Thyroid gland (tissue), 4 donors: ENCODE data around the gene XRN2. TPM values are rescaled to one million over a fixed set of nuclear protein-coding genes. Genes with fewer than 3 reads are reported as not detected.

ENCODE experiments used
- DNase-seq, 2 donors: peaks; one replicate each; pipeline ENCODE4 v3.0.0-alpha.2; 2019
- H3K27ac ChIP-seq, 3 donors: fragments of 200-600 bp; sonication (generic); 1 replicate in 2 of 3; 2 replicates in 1 of 3; pipeline ENCODE4 v1.5.1; 2016 to 2019; ENCODE audit warnings: mild to moderate bottlenecking in 1 of 3, moderate library complexity in 1 of 3
- H3K27me3 ChIP-seq: fragments of 200-600 bp; sonication (generic); one replicate; pipeline ENCODE4 v1.5.1; 2019
- H3K36me3 ChIP-seq, 2 donors: fragments of 200-600 bp; sonication (generic); one replicate each; pipeline ENCODE4 v1.5.1; 2016 to 2019
- H3K4me1 ChIP-seq, 2 donors: fragments of 200-600 bp; sonication (generic); one replicate each; pipeline ENCODE4 v1.5.1; 2017 to 2019
- H3K4me3 ChIP-seq, 3 donors: fragments of 200-600 bp; sonication (generic); replicated peaks in 1 of 3; 1 replicate in 2 of 3; 2 replicates in 1 of 3; pipeline ENCODE4 v1.5.1; 2016; ENCODE audit warnings: mild to moderate bottlenecking in 1 of 3
- H3K9me3 ChIP-seq: fragments of 200-600 bp; sonication (generic); one replicate; pipeline ENCODE4 v1.5.1; 2017
- POLR2A ChIP-seq, 2 donors: fragments of 450-650 bp; IDR thresholded peaks; one replicate each; pipeline ENCODE4 v1.6.1; 2017; ENCODE audit warnings: antibody characterized with exemption in 2 of 2, mild to moderate bottlenecking in 2 of 2, moderate library complexity in 1 of 2
- WGBS, 2 donors: methylation state at CpG; one replicate each; pipeline ENCODE4 v1.1.5; 2017; 5-methylcytosine and 5-hydroxymethylcytosine counted together
- intact Hi-C: fragments of 100-400 bp; cut with DNase I; formaldehyde crosslinking; loops from one replicate; pipeline ENCODE4 v1.15.1; 2023
- total RNA-seq, 4 donors: library from RNA; depleted of rRNA; stranded (reverse); fragments of >200 nt; gene quantifications; one replicate each; pipeline ENCODE4 v1.2.3, GENCODE V29; 2016
- TF ChIP-seq, protein P1 (sequence below), 6 experiments: fragments of 200-600 bp in 3 of 6; fragments of 450-650 bp in 3 of 6; sonication (generic) in 3 of 6; IDR thresholded peaks; one replicate each; pipeline ENCODE4 v1.5.1; 2016 to 2019; ENCODE audit warnings: antibody characterized with exemption in 6 of 6, mild to moderate bottlenecking in 2 of 6, inconsistent platforms in 1 of 6, moderate library complexity in 1 of 6

The XRN2 gene
- total RNA-seq, 4 donors from 2014 or later: 76.7 to 87.5 (median 80.1) TPM

DNA sequence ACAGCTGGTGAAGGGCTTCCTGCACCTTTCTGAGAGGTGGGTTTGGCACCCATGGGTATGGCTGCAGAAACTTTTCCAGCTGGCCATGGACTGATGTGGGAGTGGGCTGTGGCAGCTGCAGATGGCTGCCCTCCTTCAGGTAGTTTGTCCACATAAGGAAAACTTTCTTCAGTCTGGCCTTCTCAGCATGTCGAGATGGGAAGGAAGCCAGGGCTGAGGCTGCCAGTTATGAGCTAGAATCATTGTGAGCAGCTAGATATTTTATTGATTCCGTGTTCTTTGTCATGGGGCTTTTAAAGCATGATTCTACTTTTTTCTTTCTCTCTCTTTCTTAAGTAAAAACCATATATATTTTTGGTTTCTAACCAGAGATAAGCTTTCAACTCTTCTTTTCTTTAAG is 77.6 kb downstream of the XRN2 start:
- Histone ChIP-seq H3K4me1 (no peaks in the 10 kb centered on the region), H3K36me3 (peaks cover 10 to 29% of the 10 kb centered on the region in 2 donors), H3K4me3 (no peak overlapping the region), H3K9me3 (no peaks in the 10 kb centered on the region), H3K27ac (no peak overlapping the region), H3K27me3 (no peaks in the 10 kb centered on the region)
- intact Hi-C loops: no loop called here
- 89% methylated on average over 2 of the region's 2 CpGs for WGBS, 2 donors
- TF ChIP-seq, protein P1, sequence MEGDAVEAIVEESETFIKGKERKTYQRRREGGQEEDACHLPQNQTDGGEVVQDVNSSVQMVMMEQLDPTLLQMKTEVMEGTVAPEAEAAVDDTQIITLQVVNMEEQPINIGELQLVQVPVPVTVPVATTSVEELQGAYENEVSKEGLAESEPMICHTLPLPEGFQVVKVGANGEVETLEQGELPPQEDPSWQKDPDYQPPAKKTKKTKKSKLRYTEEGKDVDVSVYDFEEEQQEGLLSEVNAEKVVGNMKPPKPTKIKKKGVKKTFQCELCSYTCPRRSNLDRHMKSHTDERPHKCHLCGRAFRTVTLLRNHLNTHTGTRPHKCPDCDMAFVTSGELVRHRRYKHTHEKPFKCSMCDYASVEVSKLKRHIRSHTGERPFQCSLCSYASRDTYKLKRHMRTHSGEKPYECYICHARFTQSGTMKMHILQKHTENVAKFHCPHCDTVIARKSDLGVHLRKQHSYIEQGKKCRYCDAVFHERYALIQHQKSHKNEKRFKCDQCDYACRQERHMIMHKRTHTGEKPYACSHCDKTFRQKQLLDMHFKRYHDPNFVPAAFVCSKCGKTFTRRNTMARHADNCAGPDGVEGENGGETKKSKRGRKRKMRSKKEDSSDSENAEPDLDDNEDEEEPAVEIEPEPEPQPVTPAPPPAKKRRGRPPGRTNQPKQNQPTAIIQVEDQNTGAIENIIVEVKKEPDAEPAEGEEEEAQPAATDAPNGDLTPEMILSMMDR (IDR thresholded peaks at IDR 0.05): no peak
- TF ChIP-seq POLR2A (IDR thresholded peaks at IDR 0.05): no peak
- DNase-seq: no peak

DNA sequence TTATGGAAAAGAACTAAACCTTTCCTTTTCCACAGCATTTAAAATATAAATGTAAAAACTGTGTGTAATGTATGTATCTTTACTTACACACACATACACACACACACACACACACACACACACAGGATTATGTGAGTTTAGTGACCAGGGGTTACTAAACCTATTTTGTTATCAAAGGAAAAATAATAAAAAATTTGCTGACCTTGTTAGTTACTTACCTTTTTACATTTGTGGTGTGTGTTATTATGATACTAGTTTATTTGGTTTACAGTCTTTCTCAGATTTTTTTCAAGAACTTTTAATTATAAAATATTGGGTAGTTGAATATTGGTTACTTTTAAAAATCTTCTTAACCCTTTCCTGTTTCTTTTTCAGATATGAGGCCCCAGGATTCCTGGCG is 78.5 kb downstream of the XRN2 start:
- H3K9me3 ChIP-seq: no peaks in the 10 kb centered on the region
- 94 to 95% methylated on average over 1 of the region's 1 CpG for WGBS, 2 donors
- intact Hi-C loops: no loop called here
- no peak for TF ChIP-seq POLR2A (IDR thresholded peaks at IDR 0.05)
- TF ChIP-seq, protein P1 (IDR thresholded peaks at IDR 0.05): no peak
- no peaks in the 10 kb centered on the region for H3K27me3 ChIP-seq
- no peak overlapping the region for H3K4me3 ChIP-seq
- no peak overlapping the region for H3K27ac ChIP-seq
- H3K4me1 ChIP-seq: no peaks in the 10 kb centered on the region
- H3K36me3 ChIP-seq: peaks cover 13 to 36% of the 10 kb centered on the region in 2 donors
- DNase-seq: no peak

DNA sequence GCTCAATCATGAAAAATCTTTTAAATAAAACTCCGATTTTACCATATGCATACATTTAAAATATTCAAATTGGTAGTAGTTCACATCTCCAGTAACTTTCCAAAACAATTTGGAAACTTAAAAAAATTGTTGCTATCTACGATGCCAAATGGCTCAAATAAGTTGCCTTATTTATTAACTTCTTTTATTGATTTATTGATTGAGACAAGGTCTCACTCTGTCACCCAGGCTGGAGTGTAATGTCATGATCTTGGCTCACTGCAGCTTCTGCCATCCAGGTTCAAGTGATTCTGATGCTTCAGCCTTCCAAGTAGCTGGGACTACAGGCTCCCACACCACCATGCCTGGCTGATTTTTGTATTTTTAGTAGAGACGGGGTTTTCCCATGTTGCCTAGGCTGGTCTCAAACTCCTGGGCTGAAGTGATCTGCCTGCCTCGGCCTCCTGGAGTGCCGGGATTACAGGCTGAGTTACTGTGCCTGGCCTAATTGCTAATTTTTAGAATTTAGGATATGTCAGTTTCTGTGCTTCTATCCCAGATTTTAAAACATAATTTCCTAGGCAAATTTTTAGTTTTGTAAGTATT is 81.3 kb downstream of the XRN2 start:
- H3K36me3 ChIP-seq: peaks cover 21 to 39% of the 10 kb centered on the region in 2 donors

DNA sequence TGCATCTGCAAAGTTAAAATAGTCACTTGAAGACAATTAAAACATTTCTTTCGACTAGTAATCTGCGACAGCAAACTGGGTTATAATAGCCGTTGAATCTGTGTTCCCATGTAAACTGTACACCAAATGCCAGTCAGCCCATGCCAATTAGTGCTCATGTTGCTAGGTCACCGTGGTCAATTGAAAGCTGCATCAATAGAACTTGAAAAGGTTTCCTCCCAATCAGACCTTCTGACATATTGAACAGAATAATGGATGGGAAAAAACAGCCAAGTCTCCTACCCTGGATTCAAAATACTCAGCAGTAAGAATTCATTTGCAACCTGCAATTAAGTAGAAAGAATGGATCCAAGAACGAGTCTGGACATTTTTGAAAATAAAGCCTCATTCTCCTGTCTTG is 83.0 kb downstream of the XRN2 start:
- H3K4me1 ChIP-seq: no peaks in the 10 kb centered on the region
- intact Hi-C loops: no loop called here
- no peak for DNase-seq
- TF ChIP-seq, protein P1 (IDR thresholded peaks at IDR 0.05): no peak
- TF ChIP-seq POLR2A (IDR thresholded peaks at IDR 0.05): no peak
- H3K4me3 ChIP-seq: no peak overlapping the region
- H3K27ac ChIP-seq: no peak overlapping the region
- H3K36me3 ChIP-seq: peaks cover 22 to 34% of the 10 kb centered on the region in 2 donors
- H3K9me3 ChIP-seq: no peaks in the 10 kb centered on the region
- 95 to 98% methylated on average over 5 of the region's 5 CpGs for WGBS, 2 donors
- no peaks in the 10 kb centered on the region for H3K27me3 ChIP-seq

More for the DNA sequence above, 81.3 kb downstream of the XRN2 start:
- Histone ChIP-seq H3K4me1 (no peaks in the 10 kb centered on the region), H3K27ac (no peak overlapping the region), H3K27me3 (no peaks in the 10 kb centered on the region), H3K4me3 (no peak overlapping the region), H3K9me3 (no peaks in the 10 kb centered on the region)
- intact Hi-C loops: no loop called here
- peak; percentile 64 to 66 for DNase-seq
- TF ChIP-seq, protein P1 (IDR thresholded peaks at IDR 0.05): no peak
- TF ChIP-seq POLR2A (IDR thresholded peaks at IDR 0.05): no peak
- 49 to 62% methylated on average over 5 of the region's 5 CpGs for WGBS, 2 donors

DNA sequence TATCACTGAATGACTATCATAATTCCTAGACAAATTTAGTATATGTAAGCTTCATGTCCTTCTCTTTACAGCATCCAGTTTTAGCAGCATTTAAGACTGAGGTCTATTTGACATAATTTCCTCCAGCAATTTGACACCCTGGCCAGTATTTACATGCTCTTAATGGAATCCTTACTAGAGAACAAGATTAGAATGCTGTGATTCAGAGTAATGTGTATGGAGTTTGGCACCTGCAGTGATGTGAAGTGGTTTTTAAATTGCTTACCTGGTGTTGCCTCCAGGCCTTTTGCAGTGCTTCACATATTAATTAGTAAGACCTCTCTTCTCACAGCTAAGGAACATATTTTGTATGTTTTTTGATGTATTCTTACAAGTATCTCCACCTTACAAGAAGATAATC is 84.4 kb downstream of the XRN2 start:
- intact Hi-C loops: no loop called here
- Histone ChIP-seq H3K36me3 (peaks cover 16 to 27% of the 10 kb centered on the region in 2 donors), H3K9me3 (no peaks in the 10 kb centered on the region), H3K4me3 (no peak overlapping the region), H3K4me1 (no peaks in the 10 kb centered on the region), H3K27me3 (peaks cover 10% of the 10 kb centered on the region), H3K27ac (no peak overlapping the region)
- DNase-seq: no peak
- TF ChIP-seq, protein P1 (IDR thresholded peaks at IDR 0.05): no peak
- TF ChIP-seq POLR2A (IDR thresholded peaks at IDR 0.05): no peak
